ENCODE results near the gene TYK2. TPM values are rescaled to one million over a fixed set of nuclear protein-coding genes. Genes with fewer than 3 reads are reported as not detected.

TYK2 gene
- total and polyA plus RNA-seq, 9 of the 15 experiments (the other 6 are each of a cell fraction or from before 2014, with no cell fraction given), result 15.0 to 182 (median 85.9) TPM

DNA sequence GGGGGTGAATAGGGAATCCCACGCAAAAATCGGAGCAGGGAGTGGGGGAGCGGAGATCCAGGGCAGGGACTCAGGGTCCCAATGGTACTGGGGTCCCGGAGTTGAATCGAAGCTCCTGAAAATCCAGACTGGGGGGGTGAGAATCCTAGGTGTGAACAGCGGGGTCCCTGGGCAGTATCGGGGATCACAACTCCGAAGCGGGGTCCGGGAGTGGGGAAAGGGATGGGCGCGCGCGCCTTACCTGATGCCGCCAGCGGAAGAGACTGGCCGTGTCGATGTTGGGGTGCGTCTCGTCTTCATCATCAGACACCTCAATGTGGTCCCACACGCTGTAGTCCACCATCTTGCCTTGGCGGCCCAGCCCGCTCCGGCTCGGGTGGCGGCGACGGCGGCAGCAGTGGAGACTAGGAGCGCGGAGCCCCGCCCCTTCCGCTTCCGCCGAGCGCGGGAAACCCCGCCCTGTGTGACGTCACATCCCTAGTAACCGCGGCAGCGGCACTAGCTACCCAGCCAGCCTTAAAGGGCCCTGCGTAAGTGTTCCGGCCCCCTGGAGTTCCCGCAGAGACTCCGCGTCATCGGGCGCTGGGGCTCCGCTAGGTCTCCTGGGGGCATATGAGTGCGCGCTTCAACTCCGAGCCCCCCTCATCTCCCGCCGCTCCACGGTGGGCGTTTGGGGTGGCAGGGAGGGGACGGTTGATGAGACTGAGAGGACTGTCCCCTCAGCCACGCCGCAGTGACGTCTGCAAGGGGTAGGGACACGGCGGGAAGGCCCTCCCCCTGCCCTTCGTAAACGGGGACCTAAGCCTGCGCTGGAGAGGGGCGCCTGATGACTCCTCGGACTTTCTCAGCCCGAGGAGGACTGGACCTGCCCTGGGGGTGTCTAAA is 23.0 kb upstream of the TYK2 start, which contains the start of gene CDC37 (continued):
- TF ChIP-seq MAX (CRISPR knock-in tag; IDR thresholded peaks at IDR 0.05) (peak; percentile 74), RNF2 (IDR thresholded peaks at IDR 0.05) (no peak), COPS2 (conservative IDR thresholded peaks at IDR 0.05) (no peak), ZC3H4 (CRISPR knock-in tag; IDR thresholded peaks at IDR 0.05; ENCODE audit: borderline replicate concordance) (no peak), HCFC1 (IDR thresholded peaks at IDR 0.05; ENCODE audit: low read depth, low read length) (peak; percentile 70), ZNF253 (CRISPR knock-in tag; conservative IDR thresholded peaks at IDR 0.05) (no peak), TBL1XR1 (IDR thresholded peaks at IDR 0.05; ENCODE audit: low read length in 2 of 2) (peak in 1 of 2 experiments; percentile 56; a peak in 2 of 4 replicates), HDAC1 (IDR thresholded peaks at IDR 0.05) (peak; percentile 85 to 98; a peak in 3 of 4 replicates), ZNF324 (CRISPR knock-in tag; IDR thresholded peaks at IDR 0.05) (no peak), TOE1 (IDR thresholded peaks at IDR 0.05; ENCODE audit: borderline replicate concordance) (no peak; the same call in 1 of the 2 replicates), TOE1 (CRISPR knock-in tag; IDR thresholded peaks at IDR 0.05; ENCODE audit: borderline replicate concordance, low read depth) (no peak), ETV5 (CRISPR knock-in tag; IDR thresholded peaks at IDR 0.05; ENCODE audit: low read depth) (0 out of 2 replicates have a peak, but pooled peaks have one; percentile 14), HDAC6 (IDR thresholded peaks at IDR 0.05; ENCODE audit: low read depth, low read length) (no peak), CREM (IDR thresholded peaks at IDR 0.05; ENCODE audit: low read depth) (peak; percentile 96), ZBTB8A (IDR thresholded peaks at IDR 0.05; ENCODE audit: partially characterized antibody) (no peak), TEAD1 (CRISPR knock-in tag; IDR thresholded peaks at IDR 0.05) (peak in 1 of 2 experiments; percentile 17; a peak in 1 of 4 replicates), POLR2AphosphoS5 (IDR thresholded peaks at IDR 0.05; ENCODE audit: control insufficient read depth, insufficient read depth, low read depth, low read length) (peak; percentile 88), E2F5 (CRISPR knock-in tag; IDR thresholded peaks at IDR 0.05) (no peak), KLF6 (CRISPR knock-in tag; IDR thresholded peaks at IDR 0.05; ENCODE audit: borderline replicate concordance) (no peak), NBN (IDR thresholded peaks at IDR 0.05; ENCODE audit: low read depth) (peak; percentile 93)
- TF ChIP-seq, protein P1, sequence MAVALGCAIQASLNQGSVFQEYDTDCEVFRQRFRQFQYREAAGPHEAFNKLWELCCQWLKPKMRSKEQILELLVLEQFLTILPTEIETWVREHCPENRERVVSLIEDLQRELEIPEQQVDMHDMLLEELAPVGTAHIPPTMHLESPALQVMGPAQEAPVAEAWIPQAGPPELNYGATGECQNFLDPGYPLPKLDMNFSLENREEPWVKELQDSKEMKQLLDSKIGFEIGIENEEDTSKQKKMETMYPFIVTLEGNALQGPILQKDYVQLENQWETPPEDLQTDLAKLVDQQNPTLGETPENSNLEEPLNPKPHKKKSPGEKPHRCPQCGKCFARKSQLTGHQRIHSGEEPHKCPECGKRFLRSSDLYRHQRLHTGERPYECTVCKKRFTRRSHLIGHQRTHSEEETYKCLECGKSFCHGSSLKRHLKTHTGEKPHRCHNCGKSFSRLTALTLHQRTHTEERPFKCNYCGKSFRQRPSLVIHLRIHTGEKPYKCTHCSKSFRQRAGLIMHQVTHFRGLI (CRISPR knock-in tag; IDR thresholded peaks at IDR 0.05), result no peak
- TF ChIP-seq, protein P2, sequence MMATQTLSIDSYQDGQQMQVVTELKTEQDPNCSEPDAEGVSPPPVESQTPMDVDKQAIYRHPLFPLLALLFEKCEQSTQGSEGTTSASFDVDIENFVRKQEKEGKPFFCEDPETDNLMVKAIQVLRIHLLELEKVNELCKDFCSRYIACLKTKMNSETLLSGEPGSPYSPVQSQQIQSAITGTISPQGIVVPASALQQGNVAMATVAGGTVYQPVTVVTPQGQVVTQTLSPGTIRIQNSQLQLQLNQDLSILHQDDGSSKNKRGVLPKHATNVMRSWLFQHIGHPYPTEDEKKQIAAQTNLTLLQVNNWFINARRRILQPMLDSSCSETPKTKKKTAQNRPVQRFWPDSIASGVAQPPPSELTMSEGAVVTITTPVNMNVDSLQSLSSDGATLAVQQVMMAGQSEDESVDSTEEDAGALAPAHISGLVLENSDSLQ (IDR thresholded peaks at IDR 0.05), result no peak; the same call in 1 of the 2 replicates
- TF ChIP-seq, protein P3, sequence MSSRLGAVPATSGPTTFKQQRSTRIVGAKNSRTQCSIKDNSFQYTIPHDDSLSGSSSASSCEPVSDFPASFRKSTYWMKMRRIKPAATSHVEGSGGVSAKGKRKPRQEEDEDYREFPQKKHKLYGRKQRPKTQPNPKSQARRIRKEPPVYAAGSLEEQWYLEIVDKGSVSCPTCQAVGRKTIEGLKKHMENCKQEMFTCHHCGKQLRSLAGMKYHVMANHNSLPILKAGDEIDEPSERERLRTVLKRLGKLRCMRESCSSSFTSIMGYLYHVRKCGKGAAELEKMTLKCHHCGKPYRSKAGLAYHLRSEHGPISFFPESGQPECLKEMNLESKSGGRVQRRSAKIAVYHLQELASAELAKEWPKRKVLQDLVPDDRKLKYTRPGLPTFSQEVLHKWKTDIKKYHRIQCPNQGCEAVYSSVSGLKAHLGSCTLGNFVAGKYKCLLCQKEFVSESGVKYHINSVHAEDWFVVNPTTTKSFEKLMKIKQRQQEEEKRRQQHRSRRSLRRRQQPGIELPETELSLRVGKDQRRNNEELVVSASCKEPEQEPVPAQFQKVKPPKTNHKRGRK (tag; IDR thresholded peaks at IDR 0.05), result no peak

All from K562 (cell line).